GM12878 (cell line): Measurements from ENCODE around the gene TRIOBP. TPM values are rescaled to one million over a fixed set of nuclear protein-coding genes. Genes with fewer than 3 reads are reported as not detected.
A peak's percentile ranks its signal among the peaks of the same experiment; 100 is the strongest.

ENCODE experiments used
- BCL11A ChIP-seq: IDR thresholded peaks from 2 replicates; pipeline ENCODE4 v1.6.1; 2011; ENCODE audit warnings: low read depth, low read length
- CEBPB ChIP-seq, 2 experiments: fragments of 150-350 bp in 1 of 2; IDR thresholded peaks; 2 replicates each; pipeline ENCODE4 v1.6.1; 2012 to 2014; ENCODE audit warnings: low read depth in 2 of 2, low read length in 2 of 2, borderline replicate concordance in 1 of 2, inconsistent platforms in 1 of 2
- DPF2 ChIP-seq: fragments of 450-650 bp; IDR thresholded peaks from 2 replicates; pipeline ENCODE4 v1.6.1; 2017; ENCODE audit warnings: mild to moderate bottlenecking
- EGR1 ChIP-seq, 2 experiments: IDR thresholded peaks; 1 replicate in 1 of 2; 2 replicates in 1 of 2; pipeline ENCODE4 v1.6.1; 2011 to 2012; ENCODE audit warnings: low read depth in 2 of 2, low read length in 2 of 2, borderline replicate concordance in 1 of 2, mild to moderate bottlenecking in 1 of 2, moderate library complexity in 1 of 2
- ETV6 ChIP-seq, 2 experiments: fragments of 450-650 bp in 1 of 2; IDR thresholded peaks in 1 of 2; conservative IDR thresholded peaks in 1 of 2; 2 replicates each; pipeline ENCODE4 v1.6.1; 2014; ENCODE audit warnings: antibody characterized with exemption in 1 of 2, borderline replicate concordance in 1 of 2, low read depth in 1 of 2, mild to moderate bottlenecking in 1 of 2, moderate library complexity in 1 of 2
- FOS ChIP-seq: IDR thresholded peaks from 3 replicates; pipeline ENCODE4 v1.6.1; 2011; ENCODE audit warnings: borderline replicate concordance; ENCODE audit not compliant: insufficient read length; ENCODE audit errors: extremely low read depth
- HDAC2 ChIP-seq: fragments of 200-600 bp; sonication (generic); IDR thresholded peaks from 2 replicates; pipeline ENCODE4 v1.6.1; 2017
- HDAC6 ChIP-seq: fragments of 200-600 bp; sonication (generic); IDR thresholded peaks from one replicate; pipeline ENCODE4 v1.8.0; 2017; ENCODE audit warnings: antibody characterized with exemption; ENCODE audit not compliant: unreplicated experiment
- KLF5 ChIP-seq: fragments of 450-650 bp; IDR thresholded peaks from 2 replicates; pipeline ENCODE4 v1.6.1; 2014; ENCODE audit warnings: mild to moderate bottlenecking; ENCODE audit not compliant: partially characterized antibody
- LARP7 ChIP-seq: fragments of 450-650 bp; IDR thresholded peaks from 2 replicates; pipeline ENCODE4 v1.6.1; 2017; ENCODE audit warnings: mild to moderate bottlenecking
- NFXL1 ChIP-seq: fragments of 450-650 bp; IDR thresholded peaks from 2 replicates; pipeline ENCODE4 v1.6.1; 2017; ENCODE audit warnings: antibody characterized with exemption, mild to moderate bottlenecking, borderline replicate concordance
- PML ChIP-seq: IDR thresholded peaks from 2 replicates; pipeline ENCODE4 v1.6.1; 2012; ENCODE audit warnings: low read length, inconsistent platforms
- RCOR1 ChIP-seq: conservative IDR thresholded peaks from 2 replicates; pipeline ENCODE4 v1.6.1; 2012; ENCODE audit warnings: low read depth, low read length, improper control_type of control experiment
- SREBF2 ChIP-seq: IDR thresholded peaks from 2 replicates; pipeline ENCODE4 v1.6.1; 2012; ENCODE audit warnings: mild to moderate bottlenecking, low read length
- TAF1 ChIP-seq: IDR thresholded peaks from 2 replicates; pipeline ENCODE4 v1.6.1; 2011; ENCODE audit warnings: mild to moderate bottlenecking, low read depth, low read length, borderline replicate concordance
- TCF7 ChIP-seq: IDR thresholded peaks from 2 replicates; pipeline ENCODE4 v1.6.1; 2014; ENCODE audit warnings: antibody characterized with exemption, borderline replicate concordance
- ZNF207 ChIP-seq: fragments of 450-650 bp; IDR thresholded peaks from 2 replicates; pipeline ENCODE4 v1.6.1; 2014; ENCODE audit warnings: antibody characterized with exemption, mild to moderate bottlenecking, borderline replicate concordance
- ZNF24 ChIP-seq: fragments of 450-650 bp; IDR thresholded peaks from 2 replicates; pipeline ENCODE4 v1.6.1; 2017; ENCODE audit warnings: antibody characterized with exemption, mild to moderate bottlenecking
- polyA plus RNA-seq, 11 experiments: library from polyadenylated mRNA; depleted of rRNA in 4 of 11; unstranded in 6 of 11; stranded (reverse) in 5 of 11; fragments of >200 nt; fragmentation: Nextera tagmentation in 4 of 11; fragmentation: Illumina TruSeq in 1 of 11; extraction: Ambion mirVana in 4 of 11; extraction: Trizol in 1 of 11; gene quantifications; 1 replicate in 1 of 11; 2 replicates in 10 of 11; pipeline versions ENCODE4 v1.2.1 to v1.2.3, GENCODE V29; 2011 to 2016; ENCODE audit warnings: inconsistent platforms in 2 of 11, missing spikeins in 2 of 11, low read depth in 1 of 11
- total RNA-seq, 4 experiments: library from RNA; depleted of rRNA in 3 of 4; stranded (reverse); fragments of >200 nt in 3 of 4; fragmentation: Illumina TruSeq in 1 of 4; extraction: Trizol in 1 of 4; gene quantifications; 2 replicates each; pipeline versions ENCODE4 v1.2.1 to v1.2.3, GENCODE V29; 2013 to 2021
- TF ChIP-seq, protein P1 (sequence below): fragments of 450-650 bp; IDR thresholded peaks from 2 replicates; pipeline ENCODE4 v1.6.1; 2018; ENCODE audit warnings: borderline replicate concordance, mild to moderate bottlenecking; ENCODE audit not compliant: partially characterized antibody
- TF ChIP-seq, protein P2 (sequence below): fragments of 450-650 bp; conservative IDR thresholded peaks from 2 replicates; pipeline ENCODE4 v1.6.1; 2017; ENCODE audit warnings: mild to moderate bottlenecking, moderate library complexity
- TF ChIP-seq, protein P3 (sequence below): IDR thresholded peaks from 2 replicates; pipeline ENCODE4 v1.6.1; 2011; ENCODE audit warnings: borderline replicate concordance, low read depth, mild to moderate bottlenecking, moderate library complexity, mixed read lengths, low read length; ENCODE audit not compliant: insufficient read depth; ENCODE audit errors: extremely low read length
- TF ChIP-seq, protein P4 (sequence below): fragments of 450-650 bp; IDR thresholded peaks from 2 replicates; pipeline ENCODE4 v1.6.1; 2016; ENCODE audit warnings: mild to moderate bottlenecking

The TRIOBP gene
- total and polyA plus RNA-seq, 10 of the 15 experiments (the other 5 are each of a cell fraction or from before 2014, with no cell fraction given) = 0.21 to 23.6 (median 11.9) TPM

DNA sequence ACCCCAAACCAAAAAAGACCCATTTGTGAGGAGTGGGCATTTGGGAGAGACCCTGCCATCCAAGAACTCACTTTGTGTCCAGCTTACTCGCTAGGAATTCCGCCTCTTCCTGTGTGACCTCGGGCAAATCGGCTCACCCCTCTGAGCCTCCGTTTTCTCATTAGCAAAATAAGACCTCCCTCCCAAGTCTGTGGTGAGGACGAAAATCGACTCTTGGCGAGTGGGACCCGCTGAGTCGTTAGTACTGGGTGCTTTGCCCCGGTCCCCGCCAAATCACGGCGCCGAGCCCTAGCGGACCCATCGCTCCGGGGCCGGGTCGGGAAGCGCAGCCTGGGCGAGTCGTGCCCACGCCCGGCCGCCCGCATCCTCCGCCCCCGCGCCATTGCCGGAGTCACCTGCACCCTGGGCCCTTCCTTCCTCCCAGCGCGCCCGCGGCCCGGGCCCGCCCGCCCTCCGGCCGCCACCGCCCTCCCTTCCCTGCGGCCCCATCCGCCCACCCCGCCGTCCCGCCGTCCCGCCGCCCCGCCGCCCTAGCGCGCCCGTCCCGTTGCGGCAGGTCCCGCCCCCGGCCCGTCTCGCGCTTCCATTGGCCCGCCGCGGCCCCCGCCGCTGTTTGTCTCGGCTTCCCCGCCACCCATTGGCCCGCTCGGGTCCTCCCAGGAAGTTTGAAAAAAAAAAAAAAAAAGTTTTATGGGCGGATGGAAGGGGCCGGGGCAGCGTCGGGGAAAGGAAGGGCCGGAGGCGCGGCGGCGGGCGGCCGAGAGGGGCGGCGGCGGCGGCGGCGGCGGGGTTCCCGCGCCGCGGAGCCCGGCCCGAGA lies 48.9 kb downstream of the TRIOBP start (continued):
- TF ChIP-seq, protein P1, sequence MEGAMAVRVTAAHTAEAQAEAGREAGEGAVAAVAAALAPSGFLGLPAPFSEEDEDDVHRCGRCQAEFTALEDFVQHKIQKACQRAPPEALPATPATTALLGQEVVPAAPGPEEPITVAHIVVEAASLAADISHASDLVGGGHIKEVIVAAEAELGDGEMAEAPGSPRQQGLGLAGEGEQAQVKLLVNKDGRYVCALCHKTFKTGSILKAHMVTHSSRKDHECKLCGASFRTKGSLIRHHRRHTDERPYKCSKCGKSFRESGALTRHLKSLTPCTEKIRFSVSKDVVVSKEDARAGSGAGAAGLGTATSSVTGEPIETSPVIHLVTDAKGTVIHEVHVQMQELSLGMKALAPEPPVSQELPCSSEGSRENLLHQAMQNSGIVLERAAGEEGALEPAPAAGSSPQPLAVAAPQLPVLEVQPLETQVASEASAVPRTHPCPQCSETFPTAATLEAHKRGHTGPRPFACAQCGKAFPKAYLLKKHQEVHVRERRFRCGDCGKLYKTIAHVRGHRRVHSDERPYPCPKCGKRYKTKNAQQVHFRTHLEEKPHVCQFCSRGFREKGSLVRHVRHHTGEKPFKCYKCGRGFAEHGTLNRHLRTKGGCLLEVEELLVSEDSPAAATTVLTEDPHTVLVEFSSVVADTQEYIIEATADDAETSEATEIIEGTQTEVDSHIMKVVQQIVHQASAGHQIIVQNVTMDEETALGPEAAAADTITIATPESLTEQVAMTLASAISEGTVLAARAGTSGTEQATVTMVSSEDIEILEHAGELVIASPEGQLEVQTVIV = no peak
- TF ChIP-seq LARP7 (peak; percentile 26; the same call in 1 of the 2 replicates), ZNF24 (no peak), TAF1 (0 out of 2 replicates have a peak, but pooled peaks have one; percentile 5), PML (no peak), EGR1 (IDR thresholded peaks at IDR 0.05; ENCODE audit: borderline replicate concordance in 1 of 2, low read depth in 2 of 2, low read length in 2 of 2) (peak; percentile 36 to 94), BCL11A (no peak), FOS (peak; percentile 15), ZNF207 (no peak), SREBF2 (no peak), HDAC2 (no peak), CEBPB (IDR thresholded peaks at IDR 0.05; ENCODE audit: borderline replicate concordance in 1 of 2, low read depth in 2 of 2, low read length in 2 of 2) (no peak), HDAC6 (no peak), DPF2 (peak; percentile 56; the same call in 1 of the 2 replicates), ETV6 (conservative IDR thresholded peaks at IDR 0.05 in 1 of 2, IDR thresholded peaks at IDR 0.05 in 1 of 2; ENCODE audit: borderline replicate concordance in 1 of 2, low read depth in 1 of 2) (no peak), NFXL1 (0 out of 2 replicates have a peak, but pooled peaks have one; percentile 21), KLF5 (no peak), TCF7 (no peak), RCOR1 (0 out of 2 replicates have a peak, but pooled peaks have one; percentile 65)
- TF ChIP-seq, protein P2, sequence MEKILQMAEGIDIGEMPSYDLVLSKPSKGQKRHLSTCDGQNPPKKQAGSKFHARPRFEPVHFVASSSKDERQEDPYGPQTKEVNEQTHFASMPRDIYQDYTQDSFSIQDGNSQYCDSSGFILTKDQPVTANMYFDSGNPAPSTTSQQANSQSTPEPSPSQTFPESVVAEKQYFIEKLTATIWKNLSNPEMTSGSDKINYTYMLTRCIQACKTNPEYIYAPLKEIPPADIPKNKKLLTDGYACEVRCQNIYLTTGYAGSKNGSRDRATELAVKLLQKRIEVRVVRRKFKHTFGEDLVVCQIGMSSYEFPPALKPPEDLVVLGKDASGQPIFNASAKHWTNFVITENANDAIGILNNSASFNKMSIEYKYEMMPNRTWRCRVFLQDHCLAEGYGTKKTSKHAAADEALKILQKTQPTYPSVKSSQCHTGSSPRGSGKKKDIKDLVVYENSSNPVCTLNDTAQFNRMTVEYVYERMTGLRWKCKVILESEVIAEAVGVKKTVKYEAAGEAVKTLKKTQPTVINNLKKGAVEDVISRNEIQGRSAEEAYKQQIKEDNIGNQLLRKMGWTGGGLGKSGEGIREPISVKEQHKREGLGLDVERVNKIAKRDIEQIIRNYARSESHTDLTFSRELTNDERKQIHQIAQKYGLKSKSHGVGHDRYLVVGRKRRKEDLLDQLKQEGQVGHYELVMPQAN = peak; percentile 57; the same call in 1 of the 2 replicates
- TF ChIP-seq, protein P3, sequence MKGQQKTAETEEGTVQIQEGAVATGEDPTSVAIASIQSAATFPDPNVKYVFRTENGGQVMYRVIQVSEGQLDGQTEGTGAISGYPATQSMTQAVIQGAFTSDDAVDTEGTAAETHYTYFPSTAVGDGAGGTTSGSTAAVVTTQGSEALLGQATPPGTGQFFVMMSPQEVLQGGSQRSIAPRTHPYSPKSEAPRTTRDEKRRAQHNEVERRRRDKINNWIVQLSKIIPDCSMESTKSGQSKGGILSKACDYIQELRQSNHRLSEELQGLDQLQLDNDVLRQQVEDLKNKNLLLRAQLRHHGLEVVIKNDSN = no peak
- TF ChIP-seq, protein P4, sequence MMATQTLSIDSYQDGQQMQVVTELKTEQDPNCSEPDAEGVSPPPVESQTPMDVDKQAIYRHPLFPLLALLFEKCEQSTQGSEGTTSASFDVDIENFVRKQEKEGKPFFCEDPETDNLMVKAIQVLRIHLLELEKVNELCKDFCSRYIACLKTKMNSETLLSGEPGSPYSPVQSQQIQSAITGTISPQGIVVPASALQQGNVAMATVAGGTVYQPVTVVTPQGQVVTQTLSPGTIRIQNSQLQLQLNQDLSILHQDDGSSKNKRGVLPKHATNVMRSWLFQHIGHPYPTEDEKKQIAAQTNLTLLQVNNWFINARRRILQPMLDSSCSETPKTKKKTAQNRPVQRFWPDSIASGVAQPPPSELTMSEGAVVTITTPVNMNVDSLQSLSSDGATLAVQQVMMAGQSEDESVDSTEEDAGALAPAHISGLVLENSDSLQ = peak; percentile 92
- TF ChIP-seq, all 136 proteins: peak for 23
